ENCODE data around the gene TPI1. TPM values are rescaled to one million over a fixed set of nuclear protein-coding genes. Genes with fewer than 3 reads are reported as not detected.

Gene TPI1
- total and polyA plus RNA-seq, 2 donors (not counting 3 experiments of a cell fraction or from before 2014, with no cell fraction given): 643 to 1,816 TPM

DNA sequence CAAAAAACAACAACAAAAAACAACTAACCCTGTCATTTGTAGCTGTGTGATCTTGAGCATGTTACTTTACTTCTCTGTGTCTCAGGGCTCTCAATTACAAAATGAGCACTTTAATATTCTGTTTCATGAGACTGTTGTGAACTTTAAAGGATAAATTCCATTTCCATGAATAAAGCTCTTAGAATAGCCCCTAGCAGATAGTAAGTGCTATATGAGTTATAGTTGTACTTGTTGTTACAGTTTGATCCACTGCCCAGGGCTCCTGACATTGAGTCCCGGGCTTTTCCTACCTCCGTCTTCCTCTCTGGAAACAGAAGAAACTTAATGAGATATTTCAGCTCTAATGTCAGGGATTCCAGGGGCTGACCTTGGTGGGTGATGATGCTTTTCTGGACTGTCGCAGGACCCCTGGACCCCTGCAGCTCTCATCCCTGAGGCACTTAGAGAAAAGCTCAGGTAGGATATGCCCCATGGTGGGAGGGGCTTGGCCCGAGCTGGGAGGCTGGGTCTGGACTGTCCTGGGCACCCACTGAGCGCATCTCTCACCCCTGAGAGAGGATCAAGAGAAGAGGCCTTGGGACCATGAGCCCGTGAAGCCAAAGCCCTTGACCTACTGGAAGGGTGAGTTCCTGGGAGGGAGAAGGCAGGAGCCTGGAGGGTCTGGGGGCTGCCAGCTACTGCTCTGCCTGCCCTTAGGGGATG, 34.0 kb upstream of the TPI1 start:
- Histone ChIP-seq H3K4me1 (ENCODE audit: control insufficient read depth, extremely low read depth, insufficient read depth, low read length) (peaks cover 9% of the 10 kb centered on the region), H3K9me1 (replicated peaks; ENCODE audit: control insufficient read depth, extremely low read depth, insufficient read depth, low read length) (no peaks in the 10 kb centered on the region), H4K20me1 (replicated peaks; ENCODE audit: control insufficient read depth, extremely low read depth, insufficient read depth, low read length) (no peaks in the 10 kb centered on the region), H3K9ac (replicated peaks; ENCODE audit: extremely low read depth, insufficient read depth, low read length) (no peak overlapping the region), H3K36me3 (ENCODE audit: control insufficient read depth in 2 of 2, extremely low read depth in 1 of 2, insufficient read depth in 2 of 2, low read length in 2 of 2) (peaks cover 3 to 37% of the 10 kb centered on the region in 2 experiments), H2AFZ (ENCODE audit: low read depth, low read length) (no peak overlapping the region), H3K4me3 (replicated peaks in 1 of 3; ENCODE audit: insufficient read depth in 1 of 3, low read depth in 1 of 3, low read length in 3 of 3) (no peak overlapping the region), H3K4me2 (ENCODE audit: insufficient read depth, low read length) (no peak overlapping the region), H3K79me2 (ENCODE audit: control insufficient read depth, insufficient read depth, low read length) (peaks cover 23% of the 10 kb centered on the region), H3K27me3 (ENCODE audit: control insufficient read depth in 2 of 2, insufficient read depth in 2 of 2, low read length in 2 of 2) (no peaks in the 10 kb centered on the region), H3K27ac (ENCODE audit: insufficient read depth, low read depth, low read length) (no peak overlapping the region), H3K9me3 (replicated peaks; ENCODE audit: control insufficient read depth, insufficient read depth, low read length) (no peaks in the 10 kb centered on the region)
- intact Hi-C loops (cut with micrococcal nuclease) (no loop called here), dilution Hi-C loops (cut with MboI; ENCODE audit: extremely low pct_ligation_motif_present, low sequenced_read_pairs) (no loop called here)
- DNase-seq (ENCODE audit: low read depth, low spot score) (no peak), FAIRE-seq (no peak)
- POLR2A ChIA-PET: no interaction called here
- no peak for TF ChIP-seq POLR2AphosphoS5 (IDR thresholded peaks at IDR 0.05; ENCODE audit: insufficient read depth, low read depth, low read length)
- TF ChIP-seq MYC (IDR thresholded peaks at IDR 0.05; ENCODE audit: low read depth, low read length): no peak
- TF ChIP-seq, protein P1, sequence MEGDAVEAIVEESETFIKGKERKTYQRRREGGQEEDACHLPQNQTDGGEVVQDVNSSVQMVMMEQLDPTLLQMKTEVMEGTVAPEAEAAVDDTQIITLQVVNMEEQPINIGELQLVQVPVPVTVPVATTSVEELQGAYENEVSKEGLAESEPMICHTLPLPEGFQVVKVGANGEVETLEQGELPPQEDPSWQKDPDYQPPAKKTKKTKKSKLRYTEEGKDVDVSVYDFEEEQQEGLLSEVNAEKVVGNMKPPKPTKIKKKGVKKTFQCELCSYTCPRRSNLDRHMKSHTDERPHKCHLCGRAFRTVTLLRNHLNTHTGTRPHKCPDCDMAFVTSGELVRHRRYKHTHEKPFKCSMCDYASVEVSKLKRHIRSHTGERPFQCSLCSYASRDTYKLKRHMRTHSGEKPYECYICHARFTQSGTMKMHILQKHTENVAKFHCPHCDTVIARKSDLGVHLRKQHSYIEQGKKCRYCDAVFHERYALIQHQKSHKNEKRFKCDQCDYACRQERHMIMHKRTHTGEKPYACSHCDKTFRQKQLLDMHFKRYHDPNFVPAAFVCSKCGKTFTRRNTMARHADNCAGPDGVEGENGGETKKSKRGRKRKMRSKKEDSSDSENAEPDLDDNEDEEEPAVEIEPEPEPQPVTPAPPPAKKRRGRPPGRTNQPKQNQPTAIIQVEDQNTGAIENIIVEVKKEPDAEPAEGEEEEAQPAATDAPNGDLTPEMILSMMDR (IDR thresholded peaks at IDR 0.05; ENCODE audit: extremely low read depth in 1 of 2, insufficient read depth in 1 of 2, low read depth in 1 of 2, low read length in 2 of 2): no peak
- TF ChIP-seq POLR2A (IDR thresholded peaks at IDR 0.05; ENCODE audit: low read depth, low read length): no peak
- TF ChIP-seq GATA2 (IDR thresholded peaks at IDR 0.05; ENCODE audit: insufficient read depth, insufficient read length, low read depth, low read length): no peak
- no peak for TF ChIP-seq JUN (IDR thresholded peaks at IDR 0.05; ENCODE audit: borderline replicate concordance, insufficient read depth, insufficient read length, low read depth)
- no peak for TF ChIP-seq EZH2 (IDR thresholded peaks at IDR 0.05; ENCODE audit: borderline replicate concordance, low read depth, low read length, severe bottlenecking)
- TF ChIP-seq FOS (IDR thresholded peaks at IDR 0.05; ENCODE audit: borderline replicate concordance, insufficient read depth, low read length): no peak
- TF ChIP-seq, protein P2, sequence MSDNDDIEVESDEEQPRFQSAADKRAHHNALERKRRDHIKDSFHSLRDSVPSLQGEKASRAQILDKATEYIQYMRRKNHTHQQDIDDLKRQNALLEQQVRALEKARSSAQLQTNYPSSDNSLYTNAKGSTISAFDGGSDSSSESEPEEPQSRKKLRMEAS (IDR thresholded peaks at IDR 0.05; ENCODE audit: insufficient read depth, insufficient read length): no peak
- CTCF ChIA-PET: interaction anchor here (1.2 to 2.9 kb wide), 3 partner anchors 18 to 80 kb away, joined by 4 to 17 read pairs (median 6); partner anchors contain the start of genes CDCA3, MLF2 and SPSB2
- BruUV-seq (replicated peaks): no TSS peak
